HL-60 (cell line): Measurements from ENCODE around the gene TSEN2.

Experiments
- DNase-seq, 2 experiments: peaks; one replicate each; pipeline ENCODE4 v3.0.0-alpha.2; 2010 to 2020; ENCODE audit warnings: low read depth in 1 of 2, low spot score in 1 of 2
- H3K27ac ChIP-seq: fragments of 250-450 bp; sonication (Bioruptor Pico); replicated peaks from 2 replicates; pipeline ENCODE4 v1.5.1; 2020; ENCODE audit warnings: mild to moderate bottlenecking, moderate library complexity
- H3K27me3 ChIP-seq: fragments of 250-450 bp; sonication (Bioruptor Pico); 2 replicates; pipeline ENCODE4 v1.5.1; 2021; ENCODE audit warnings: mild to moderate bottlenecking, moderate library complexity; ENCODE audit not compliant: insufficient read depth, poor library complexity, severe bottlenecking
- H3K4me3 ChIP-seq: replicated peaks from 2 replicates; pipeline ENCODE4 v1.5.1; 2011; ENCODE audit warnings: mild to moderate bottlenecking, control low read depth, low read length; ENCODE audit not compliant: insufficient read depth
- GABPA ChIP-seq: IDR thresholded peaks from 2 replicates; pipeline ENCODE4 v1.6.1; 2012; ENCODE audit warnings: low read depth
- POLR2AphosphoS5 ChIP-seq: IDR thresholded peaks from 2 replicates; pipeline ENCODE4 v1.6.1; 2012; ENCODE audit warnings: low read depth
- SPI1 ChIP-seq: IDR thresholded peaks from 2 replicates; pipeline ENCODE4 v1.6.1; 2012; ENCODE audit warnings: low read depth, mild to moderate bottlenecking, borderline replicate concordance
- TF ChIP-seq, protein P1 (sequence below): IDR thresholded peaks from one replicate; pipeline ENCODE4 v1.5.1; 2011; ENCODE audit warnings: low read length, control low read depth, inconsistent platforms; ENCODE audit not compliant: insufficient read depth
- TF ChIP-seq, protein P2 (sequence below): IDR thresholded peaks from 2 replicates; pipeline ENCODE4 v1.6.1; 2012; ENCODE audit warnings: low read depth; ENCODE audit not compliant: insufficient replicate concordance

Gene TSEN2

DNA sequence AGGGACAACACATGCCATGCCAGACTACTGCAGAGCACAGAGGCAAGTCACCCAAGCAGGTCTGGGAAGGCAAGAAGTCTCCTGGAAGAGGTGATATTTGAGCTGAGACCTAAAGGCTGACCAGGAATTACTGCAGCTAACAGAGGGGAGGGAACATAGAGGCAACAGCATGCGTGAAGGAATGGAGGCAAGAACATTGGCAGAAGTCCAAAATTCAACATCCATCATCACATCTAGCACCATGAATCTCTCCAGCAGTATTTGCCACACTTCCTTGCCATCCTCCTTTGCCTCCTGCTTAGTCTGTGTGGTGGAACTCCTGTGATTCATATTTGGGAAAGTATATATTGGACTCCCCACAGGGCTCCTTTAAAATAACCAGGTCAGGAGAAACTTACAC lies 870 bp upstream of the TSEN2 start:
- no peak for DNase-seq
- peak overlapping the region; percentile 42; the same call in 1 of the 2 replicates for H3K27ac ChIP-seq
- TF ChIP-seq POLR2AphosphoS5 = no peak
- TF ChIP-seq, protein P1, sequence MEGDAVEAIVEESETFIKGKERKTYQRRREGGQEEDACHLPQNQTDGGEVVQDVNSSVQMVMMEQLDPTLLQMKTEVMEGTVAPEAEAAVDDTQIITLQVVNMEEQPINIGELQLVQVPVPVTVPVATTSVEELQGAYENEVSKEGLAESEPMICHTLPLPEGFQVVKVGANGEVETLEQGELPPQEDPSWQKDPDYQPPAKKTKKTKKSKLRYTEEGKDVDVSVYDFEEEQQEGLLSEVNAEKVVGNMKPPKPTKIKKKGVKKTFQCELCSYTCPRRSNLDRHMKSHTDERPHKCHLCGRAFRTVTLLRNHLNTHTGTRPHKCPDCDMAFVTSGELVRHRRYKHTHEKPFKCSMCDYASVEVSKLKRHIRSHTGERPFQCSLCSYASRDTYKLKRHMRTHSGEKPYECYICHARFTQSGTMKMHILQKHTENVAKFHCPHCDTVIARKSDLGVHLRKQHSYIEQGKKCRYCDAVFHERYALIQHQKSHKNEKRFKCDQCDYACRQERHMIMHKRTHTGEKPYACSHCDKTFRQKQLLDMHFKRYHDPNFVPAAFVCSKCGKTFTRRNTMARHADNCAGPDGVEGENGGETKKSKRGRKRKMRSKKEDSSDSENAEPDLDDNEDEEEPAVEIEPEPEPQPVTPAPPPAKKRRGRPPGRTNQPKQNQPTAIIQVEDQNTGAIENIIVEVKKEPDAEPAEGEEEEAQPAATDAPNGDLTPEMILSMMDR = no peak
- TF ChIP-seq, protein P2, sequence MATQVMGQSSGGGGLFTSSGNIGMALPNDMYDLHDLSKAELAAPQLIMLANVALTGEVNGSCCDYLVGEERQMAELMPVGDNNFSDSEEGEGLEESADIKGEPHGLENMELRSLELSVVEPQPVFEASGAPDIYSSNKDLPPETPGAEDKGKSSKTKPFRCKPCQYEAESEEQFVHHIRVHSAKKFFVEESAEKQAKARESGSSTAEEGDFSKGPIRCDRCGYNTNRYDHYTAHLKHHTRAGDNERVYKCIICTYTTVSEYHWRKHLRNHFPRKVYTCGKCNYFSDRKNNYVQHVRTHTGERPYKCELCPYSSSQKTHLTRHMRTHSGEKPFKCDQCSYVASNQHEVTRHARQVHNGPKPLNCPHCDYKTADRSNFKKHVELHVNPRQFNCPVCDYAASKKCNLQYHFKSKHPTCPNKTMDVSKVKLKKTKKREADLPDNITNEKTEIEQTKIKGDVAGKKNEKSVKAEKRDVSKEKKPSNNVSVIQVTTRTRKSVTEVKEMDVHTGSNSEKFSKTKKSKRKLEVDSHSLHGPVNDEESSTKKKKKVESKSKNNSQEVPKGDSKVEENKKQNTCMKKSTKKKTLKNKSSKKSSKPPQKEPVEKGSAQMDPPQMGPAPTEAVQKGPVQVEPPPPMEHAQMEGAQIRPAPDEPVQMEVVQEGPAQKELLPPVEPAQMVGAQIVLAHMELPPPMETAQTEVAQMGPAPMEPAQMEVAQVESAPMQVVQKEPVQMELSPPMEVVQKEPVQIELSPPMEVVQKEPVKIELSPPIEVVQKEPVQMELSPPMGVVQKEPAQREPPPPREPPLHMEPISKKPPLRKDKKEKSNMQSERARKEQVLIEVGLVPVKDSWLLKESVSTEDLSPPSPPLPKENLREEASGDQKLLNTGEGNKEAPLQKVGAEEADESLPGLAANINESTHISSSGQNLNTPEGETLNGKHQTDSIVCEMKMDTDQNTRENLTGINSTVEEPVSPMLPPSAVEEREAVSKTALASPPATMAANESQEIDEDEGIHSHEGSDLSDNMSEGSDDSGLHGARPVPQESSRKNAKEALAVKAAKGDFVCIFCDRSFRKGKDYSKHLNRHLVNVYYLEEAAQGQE = no peak
- no peak for TF ChIP-seq SPI1
- no peak for TF ChIP-seq GABPA
- peak overlapping the region; percentile 45 for H3K4me3 ChIP-seq
- no peaks in the 10 kb centered on the region for H3K27me3 ChIP-seq

DNA sequence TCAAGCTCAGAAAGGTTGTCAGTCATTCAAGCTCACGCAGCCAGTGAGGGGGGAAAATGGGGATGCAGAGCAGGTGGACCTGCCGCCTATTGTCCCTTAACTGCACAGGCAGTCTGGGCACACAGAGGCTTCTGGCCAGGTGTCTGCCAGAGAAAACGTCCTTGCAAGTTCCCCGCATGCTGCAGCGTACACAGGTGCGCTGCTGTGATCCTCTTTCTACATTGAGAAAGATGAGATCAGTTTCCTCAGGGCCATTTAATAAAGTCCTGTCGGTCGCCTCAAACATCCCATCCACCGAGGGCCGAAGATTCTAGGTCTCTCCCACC lies 445 bp upstream of the TSEN2 start:
- TF ChIP-seq SPI1 (no peak), POLR2AphosphoS5 (no peak), GABPA (no peak)
- TF ChIP-seq, protein P1 = no peak
- TF ChIP-seq, protein P2 = no peak
- peak overlapping the region; percentile 42 for H3K27ac ChIP-seq
- no peak for DNase-seq
- H3K4me3 ChIP-seq = peak overlapping the region; percentile 45
- H3K27me3 ChIP-seq = no peaks in the 10 kb centered on the region

DNA sequence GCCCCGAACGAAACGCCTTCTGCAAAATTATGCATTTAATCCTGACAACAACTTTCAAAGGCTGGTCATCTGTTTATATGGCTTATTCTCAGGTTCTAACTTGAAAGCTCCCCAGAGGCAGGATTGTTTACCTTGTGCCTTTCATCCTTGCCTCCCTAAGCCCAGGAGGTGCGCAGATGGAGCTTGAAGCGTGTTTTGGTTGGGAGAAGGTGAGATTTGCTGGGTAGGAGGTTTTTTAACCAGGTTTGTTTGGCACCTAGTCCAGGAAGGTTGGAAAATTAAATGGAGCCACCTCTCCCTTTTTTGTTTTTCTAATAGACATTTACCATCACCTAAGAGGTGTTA lies 675 bp downstream of the TSEN2 start:
- H3K4me3 ChIP-seq = peak overlapping the region; percentile 67
- TF ChIP-seq, protein P1 = no peak
- no peak for TF ChIP-seq SPI1
- TF ChIP-seq, protein P2 = no peak
- TF ChIP-seq GABPA = no peak
- TF ChIP-seq POLR2AphosphoS5 = no peak
- H3K27me3 ChIP-seq = no peaks in the 10 kb centered on the region
- DNase-seq = no peak
- peak overlapping the region; percentile 89 for H3K27ac ChIP-seq
